COR-L47 (cell line): Measurements from ENCODE around the gene RFX2.

Source experiments
- DNase-seq: peaks from one replicate; lab custom pipeline; 2025; lab: John Stamatoyannopoulos, UW

Gene RFX2

GRCh38 chr19:6059988-6060599 is 50.2 kb downstream of the RFX2 start:
- DNase-seq: no peak

GRCh38 chr19:6059396-6059947 is 50.8 kb downstream of the RFX2 start:
- DNase-seq: no peak

GRCh38 chr19:6058518-6059201 is 51.6 kb downstream of the RFX2 start:
- DNase-seq: no peak

GRCh38 chr19:6057651-6058517 is 52.4 kb downstream of the RFX2 start:
- no peak for DNase-seq

- DNase-seq: peak; percentile 79
Observed at GRCh38 chr19:6056801-6057650, 53.3 kb downstream of the RFX2 start.

GRCh38 chr19:6056282-6056741 is 54.0 kb downstream of the RFX2 start:
- no peak for DNase-seq

- no peak for DNase-seq
Observed at GRCh38 chr19:6055013-6055795, 55.1 kb downstream of the RFX2 start.

- peak; percentile 70 for DNase-seq
Observed at GRCh38 chr19:6048793-6049405, 61.4 kb downstream of the RFX2 start.

- DNase-seq: no peak
Observed at GRCh38 chr19:6048348-6048747, 62.0 kb downstream of the RFX2 start.

GRCh38 chr19:6047741-6048251 is 62.5 kb downstream of the RFX2 start:
- DNase-seq: peak; percentile 55

GRCh38 chr19:6047256-6047655 is 63.0 kb downstream of the RFX2 start:
- no peak for DNase-seq

GRCh38 chr19:6045108-6045507 is 65.2 kb downstream of the RFX2 start:
- no peak for DNase-seq

GRCh38 chr19:6044056-6044805 is 66.1 kb downstream of the RFX2 start:
- DNase-seq: no peak

GRCh38 chr19:6042776-6043726 is 67.2 kb downstream of the RFX2 start:
- DNase-seq: no peak

GRCh38 chr19:6041991-6042481 is 68.3 kb downstream of the RFX2 start:
- no peak for DNase-seq

GRCh38 chr19:6041071-6041470 is 69.2 kb downstream of the RFX2 start:
- DNase-seq: no peak

- DNase-seq: no peak
Observed at GRCh38 chr19:6039566-6040225, 70.6 kb downstream of the RFX2 start.
